SK-MEL-5 (cell line): Measurements from ENCODE around the gene CES4A. TPM values are rescaled to one million over a fixed set of nuclear protein-coding genes. Genes with fewer than 3 reads are reported as not detected.
A peak's percentile ranks its signal among the peaks of the same experiment; 100 is the strongest.

Source experiments
- DNase-seq: peaks from one replicate; pipeline ENCODE4 v3.0.0-alpha.2; 2016; ENCODE audit warnings: low read depth, low spot score
- in situ Hi-C: cut with HindIII; loops from 2 replicates; pipeline ENCODE4 v1.10.0; 2016; ENCODE audit warnings: low sequenced_read_pairs, high pct_unique_total_duplicates, low pct_unique_long_range_greater_than_20kb
- total RNA-seq: library from RNA; depleted of rRNA; stranded (reverse); fragments of >200 nt; shearing (Covaris generic); gene quantifications from 2 replicates; pipeline ENCODE4 v1.2.3, GENCODE V29; 2014

Gene CES4A
- total RNA-seq, 1 experiment from 2014 or later: not detected

DNA sequence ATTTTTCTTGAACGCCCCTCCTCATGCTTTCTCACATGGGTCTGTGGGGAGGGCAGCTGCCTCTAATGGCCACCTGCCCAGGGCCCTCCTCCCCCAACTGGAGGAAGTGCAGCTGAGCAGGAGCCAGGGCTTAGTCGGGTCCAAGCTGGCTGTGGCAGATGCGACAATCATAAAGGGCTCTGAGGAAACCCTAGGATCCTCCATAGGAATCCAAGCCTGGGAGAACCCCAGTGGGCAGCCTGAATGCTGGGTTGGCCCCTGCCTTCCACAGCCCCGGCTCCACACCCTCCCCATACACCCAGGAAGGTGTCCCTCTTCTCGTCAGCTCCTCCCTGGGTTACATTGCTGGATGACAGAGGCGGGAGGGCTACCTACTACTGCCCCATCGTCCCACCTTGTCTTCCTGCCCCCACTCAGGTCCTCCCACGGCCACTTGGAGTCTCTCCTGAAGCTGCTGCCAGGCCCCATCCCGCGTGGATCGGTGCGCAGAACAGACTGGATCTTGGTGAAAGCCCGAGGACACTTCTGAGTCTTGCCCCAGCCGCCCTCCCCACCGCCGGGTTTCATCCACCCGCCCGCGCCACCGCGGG, 24.9 kb downstream of the CES4A start:
- no peak for DNase-seq
- in situ Hi-C loops: no loop called here

DNA sequence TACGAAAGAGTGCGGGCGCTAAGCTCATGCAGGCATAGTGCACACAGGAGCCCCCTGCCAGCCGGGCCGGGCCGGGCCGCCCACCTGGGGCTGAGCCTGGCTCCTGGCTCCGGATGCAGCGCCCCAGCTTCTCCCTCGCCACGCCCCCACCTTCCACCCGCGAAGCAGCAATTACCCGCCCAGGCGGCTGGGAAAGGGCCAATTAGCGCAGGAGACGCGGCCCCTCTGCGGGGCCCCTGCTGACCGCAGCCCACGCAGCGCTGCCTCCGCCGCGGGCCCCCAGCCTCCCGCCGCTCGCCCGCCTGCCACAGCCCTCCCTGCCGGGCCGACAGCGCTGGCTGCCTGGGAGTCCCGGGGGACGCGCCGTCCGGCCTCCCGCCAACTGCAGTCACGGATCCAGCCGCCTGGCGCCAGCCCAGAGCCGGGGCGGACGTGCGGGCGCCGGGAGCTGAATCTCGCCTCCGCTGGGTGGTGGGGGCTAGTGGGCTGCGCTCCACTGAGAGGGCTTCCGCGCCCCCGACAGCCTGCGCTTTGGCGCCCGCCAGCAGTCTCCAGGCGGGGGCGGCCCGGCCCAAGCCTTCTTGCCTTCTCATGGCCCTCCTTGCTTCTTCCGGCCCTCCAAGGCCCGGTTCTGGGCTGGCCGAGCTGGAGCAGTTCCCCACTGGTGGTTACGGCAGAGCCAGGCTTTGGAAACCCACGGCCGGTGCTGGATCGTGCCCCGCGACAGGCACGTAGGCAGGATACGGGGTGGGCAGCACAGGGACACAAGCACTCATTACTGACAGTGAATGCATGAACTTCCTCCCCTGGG, 25.6 kb downstream of the CES4A start:
- peak; percentile 26 for DNase-seq

DNA sequence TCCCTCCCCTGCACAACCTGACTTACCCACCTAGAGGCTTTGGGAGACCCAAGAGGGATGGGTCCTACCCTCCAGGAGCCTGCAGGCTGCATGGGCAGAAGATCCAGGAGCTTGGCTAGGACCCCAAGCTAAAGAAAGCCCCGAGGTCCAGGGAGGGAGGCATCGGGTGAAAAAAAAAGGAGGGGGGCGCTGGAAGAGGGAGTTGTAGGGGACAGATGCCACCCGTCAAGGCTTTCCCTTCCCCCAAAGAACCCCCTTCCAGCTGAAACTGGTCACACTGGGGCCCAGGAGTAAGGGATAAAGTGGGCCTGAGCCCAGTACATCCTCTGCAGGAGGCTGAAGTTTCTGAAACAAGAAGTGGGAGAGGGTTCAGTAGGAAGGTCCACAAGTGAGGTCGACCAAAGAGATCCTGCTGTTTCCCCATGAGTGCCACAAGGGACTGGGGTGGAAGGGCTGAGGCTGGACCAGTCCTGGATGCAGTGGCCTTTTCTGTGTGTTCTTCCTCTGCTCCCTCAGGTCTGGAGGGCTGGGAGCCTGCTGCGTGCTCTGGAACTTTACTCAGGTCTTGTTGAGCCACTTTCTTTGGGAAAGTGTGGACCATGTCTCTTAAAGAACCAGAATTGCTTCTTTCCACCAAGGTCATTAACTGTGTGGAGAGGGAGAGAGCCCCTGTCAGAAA, 26.4 kb downstream of the CES4A start:
- in situ Hi-C loops: no loop called here
- DNase-seq: no peak

More for the DNA sequence above, 25.6 kb downstream of the CES4A start:
- in situ Hi-C loops: no loop called here

DNA sequence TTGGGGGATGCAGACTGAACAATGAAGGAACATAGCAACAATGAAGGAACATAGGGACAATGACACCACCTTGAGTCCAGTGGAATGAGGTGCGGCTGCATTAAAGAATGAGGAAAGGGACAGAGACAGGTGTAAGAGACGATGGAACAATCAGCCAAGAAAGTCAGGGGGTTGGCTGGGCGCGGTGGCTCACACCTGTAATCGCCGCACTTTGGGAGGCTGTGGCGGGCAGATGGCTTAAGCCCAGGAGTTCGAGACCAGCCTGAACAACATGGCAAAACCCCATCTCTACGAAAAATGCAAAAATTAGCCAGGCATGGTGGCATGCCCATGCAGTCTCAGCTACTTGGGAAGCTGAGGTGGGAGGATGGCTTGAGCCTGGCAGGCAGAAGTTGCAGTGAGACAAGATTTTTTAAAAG, 26.9 kb downstream of the CES4A start:
- in situ Hi-C loops: no loop called here
- DNase-seq: no peak

DNA sequence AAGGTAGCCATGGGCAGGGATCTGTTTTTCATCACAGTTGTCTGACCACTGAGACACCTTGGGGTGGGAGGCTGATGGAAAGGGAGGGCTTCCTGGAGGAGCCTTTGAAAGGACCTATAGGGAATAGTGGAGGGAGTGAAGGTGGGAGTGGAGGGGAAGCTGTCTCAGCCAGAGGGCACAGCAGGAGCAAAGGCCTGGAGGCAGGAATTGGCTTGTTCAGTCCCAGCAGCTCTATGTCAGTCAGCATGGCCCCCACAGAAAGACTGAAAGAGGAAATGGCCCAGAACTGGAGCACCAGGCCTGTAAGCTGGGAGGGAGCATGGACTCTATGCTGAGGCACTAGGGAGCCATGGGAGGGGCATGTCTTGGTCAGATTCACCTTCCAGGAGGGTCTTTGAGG, 27.8 kb downstream of the CES4A start:
- no peak for DNase-seq
- in situ Hi-C loops: no loop called here

DNA sequence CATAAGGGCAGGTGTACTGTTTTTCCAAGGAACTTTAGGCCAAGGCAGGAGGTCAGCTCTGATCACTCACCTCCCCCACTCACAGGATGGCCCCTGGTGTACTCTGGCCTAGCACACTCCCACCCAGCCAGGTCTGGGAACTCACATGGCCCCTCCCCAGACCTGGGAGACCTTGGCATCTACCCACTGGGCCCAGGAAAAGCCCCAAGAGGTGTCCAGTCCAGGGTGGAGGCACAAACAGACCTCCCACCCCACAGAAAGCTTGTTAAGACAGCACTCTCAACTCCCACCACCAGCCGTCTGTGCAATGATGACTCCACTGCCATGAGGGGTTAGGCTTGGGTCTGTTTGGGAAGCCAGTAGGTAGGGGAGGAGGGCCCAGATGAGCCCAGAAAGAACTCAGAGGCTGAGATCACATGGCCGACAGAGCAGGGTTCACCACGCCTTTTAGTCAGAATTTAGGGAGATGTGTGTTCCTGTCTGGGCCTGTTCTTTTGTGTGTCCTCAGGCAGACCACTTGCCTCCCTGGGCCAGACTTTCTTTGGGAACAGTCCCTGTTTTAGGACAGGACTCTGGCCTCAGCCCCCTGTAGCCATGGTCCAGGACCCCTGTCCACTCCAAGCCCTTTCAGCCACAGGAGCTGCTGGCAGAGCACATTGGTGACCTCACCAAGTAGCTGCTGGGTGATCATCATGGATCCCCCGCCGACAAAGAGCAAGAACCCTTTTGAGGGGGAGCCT, 28.5 kb downstream of the CES4A start:
- no peak for DNase-seq
- in situ Hi-C loops: no loop called here

DNA sequence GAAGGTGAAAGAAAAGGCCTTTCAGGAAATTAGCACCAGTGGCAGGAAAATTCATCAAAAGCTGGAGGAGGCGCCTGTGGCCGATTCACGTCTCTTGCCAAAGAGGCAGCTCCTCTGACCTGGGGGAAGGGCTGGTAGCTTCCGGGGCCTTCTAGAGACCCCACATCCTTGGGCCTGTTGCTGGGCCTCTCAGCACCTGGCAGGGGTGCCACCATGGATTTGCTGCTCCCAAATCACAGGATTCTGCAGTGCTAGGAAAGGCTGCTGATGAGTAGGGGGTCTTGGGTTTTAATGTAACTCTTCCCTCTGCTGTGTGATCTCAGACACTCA, 29.0 kb downstream of the CES4A start:
- DNase-seq: no peak
- in situ Hi-C loops: no loop called here

DNA sequence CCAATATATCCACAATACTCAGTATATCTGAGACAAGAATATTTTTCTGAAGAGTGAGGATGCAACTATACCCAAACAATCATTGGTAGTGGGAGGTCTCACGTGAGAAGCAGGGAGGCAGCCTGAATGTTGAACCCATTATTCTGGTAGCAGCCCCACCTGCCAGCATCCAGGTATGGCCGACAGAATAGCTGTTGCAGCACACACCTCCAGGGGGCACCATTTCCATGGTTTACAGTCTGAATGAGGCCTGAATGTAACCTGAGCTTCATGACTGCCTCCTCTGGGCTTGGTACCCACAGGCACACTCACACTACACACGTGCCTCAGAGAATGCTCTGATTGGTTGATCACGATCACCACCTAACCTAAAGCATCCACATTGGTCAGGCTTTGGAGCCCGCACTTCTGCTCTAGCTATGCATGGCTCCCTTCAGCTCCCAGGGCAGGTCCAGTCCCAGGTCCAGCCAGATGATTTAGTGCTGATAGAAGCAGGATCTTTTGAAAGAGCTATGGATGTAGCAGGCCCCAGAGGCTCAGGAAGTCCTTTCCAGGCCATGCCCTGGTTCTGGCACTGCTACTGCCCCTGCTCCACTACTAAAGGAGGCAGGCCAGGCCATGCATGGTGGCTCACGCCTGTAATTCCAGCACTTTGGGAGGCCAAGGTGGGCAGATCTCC, 29.6 kb downstream of the CES4A start:
- in situ Hi-C loops: no loop called here
- DNase-seq: peak; percentile 95

DNA sequence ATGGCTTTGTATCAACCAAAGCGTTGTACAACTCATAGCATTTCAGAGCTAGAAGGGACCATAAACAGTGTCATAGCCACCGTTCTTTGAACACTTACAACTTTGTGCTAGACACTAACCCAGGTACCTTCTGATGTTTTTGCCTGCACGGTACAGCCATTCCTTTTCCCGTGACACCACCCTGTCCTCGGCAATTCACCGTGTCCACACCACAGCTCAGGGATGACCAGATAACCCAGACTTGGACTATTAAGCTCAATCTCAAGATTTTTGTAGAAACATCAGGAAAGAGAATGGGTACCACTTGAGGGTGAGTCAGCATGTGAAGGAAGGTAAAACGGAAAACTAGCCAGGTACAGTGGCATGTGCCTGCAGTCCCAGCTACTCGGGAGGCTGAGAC, 30.8 kb downstream of the CES4A start:
- in situ Hi-C loops: no loop called here
- no peak for DNase-seq

DNA sequence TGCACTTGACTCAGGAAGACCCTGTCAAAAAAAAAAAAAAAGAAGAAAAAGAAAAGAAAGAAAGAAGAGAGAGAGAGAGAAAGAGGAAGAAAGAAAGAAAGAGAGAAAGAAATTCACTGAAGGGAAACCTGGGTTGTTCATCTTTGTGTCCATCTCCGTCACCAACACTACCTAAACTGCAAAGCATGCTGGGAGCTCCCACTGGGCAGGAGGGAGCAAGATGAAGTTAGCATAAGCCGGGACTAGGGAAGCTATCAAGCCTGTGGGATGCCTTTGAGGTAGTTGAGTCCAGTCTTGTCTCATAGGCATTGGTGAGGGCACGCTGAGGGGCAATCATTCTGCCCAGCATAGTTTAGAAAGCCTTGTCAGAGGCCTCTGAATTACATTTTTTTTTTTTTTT, 32.9 kb downstream of the CES4A start:
- in situ Hi-C loops: no loop called here
- DNase-seq: no peak

DNA sequence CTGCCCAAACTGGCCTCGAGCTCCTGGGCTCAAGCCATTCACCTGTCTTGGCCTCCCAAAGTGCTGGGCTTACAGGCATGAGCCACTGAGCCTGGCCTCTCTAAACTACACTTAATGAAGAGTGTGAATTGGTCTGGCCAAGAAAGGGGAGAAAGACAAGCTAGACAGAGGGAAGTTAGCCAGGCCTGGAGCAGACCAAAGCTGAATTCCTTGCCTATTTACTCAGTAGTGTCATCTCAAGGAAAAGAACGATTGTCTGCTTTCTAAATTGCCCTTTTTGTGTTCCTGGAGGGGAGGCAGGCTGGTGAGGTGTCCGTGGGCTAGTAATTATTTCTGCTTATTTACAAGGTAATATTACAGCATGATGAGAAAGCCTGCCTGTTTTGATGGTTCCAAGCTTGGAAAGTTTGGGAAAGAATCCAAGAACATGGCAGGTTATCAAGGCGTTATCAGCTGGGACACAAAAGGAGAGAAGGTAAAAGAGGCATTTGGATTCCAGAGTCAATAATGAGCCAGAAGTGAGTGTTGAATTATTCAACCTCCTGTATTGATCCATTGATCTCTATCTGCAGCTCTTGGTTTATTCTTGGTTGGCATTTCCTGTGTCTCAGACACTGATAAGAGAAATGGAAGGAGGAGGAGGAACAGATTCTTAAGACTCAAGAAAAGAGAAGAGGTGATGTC, 34.3 kb downstream of the CES4A start:
- in situ Hi-C loops: no loop called here

DNA sequence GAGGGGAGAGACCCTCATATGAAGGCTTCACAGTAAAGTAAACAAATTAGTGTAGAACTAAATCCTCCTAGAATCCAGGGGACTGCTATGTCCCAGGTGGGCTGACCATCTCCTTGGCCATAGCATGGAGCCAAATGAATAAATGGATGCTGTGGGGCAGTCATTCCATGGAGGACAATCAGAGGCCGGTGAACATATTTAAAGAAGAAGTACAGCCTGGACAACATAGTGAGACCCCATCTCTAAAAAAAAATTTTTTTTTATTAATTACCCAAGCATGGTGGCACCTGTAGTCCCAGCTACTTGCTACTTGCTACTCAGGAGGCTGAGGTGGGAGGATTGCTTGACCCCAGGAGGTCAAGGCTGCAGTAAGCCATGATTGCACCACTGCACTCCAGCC, 35.3 kb downstream of the CES4A start:
- in situ Hi-C loops: no loop called here
- DNase-seq: no peak

More for the DNA sequence above, 34.3 kb downstream of the CES4A start:
- DNase-seq: no peak

DNA sequence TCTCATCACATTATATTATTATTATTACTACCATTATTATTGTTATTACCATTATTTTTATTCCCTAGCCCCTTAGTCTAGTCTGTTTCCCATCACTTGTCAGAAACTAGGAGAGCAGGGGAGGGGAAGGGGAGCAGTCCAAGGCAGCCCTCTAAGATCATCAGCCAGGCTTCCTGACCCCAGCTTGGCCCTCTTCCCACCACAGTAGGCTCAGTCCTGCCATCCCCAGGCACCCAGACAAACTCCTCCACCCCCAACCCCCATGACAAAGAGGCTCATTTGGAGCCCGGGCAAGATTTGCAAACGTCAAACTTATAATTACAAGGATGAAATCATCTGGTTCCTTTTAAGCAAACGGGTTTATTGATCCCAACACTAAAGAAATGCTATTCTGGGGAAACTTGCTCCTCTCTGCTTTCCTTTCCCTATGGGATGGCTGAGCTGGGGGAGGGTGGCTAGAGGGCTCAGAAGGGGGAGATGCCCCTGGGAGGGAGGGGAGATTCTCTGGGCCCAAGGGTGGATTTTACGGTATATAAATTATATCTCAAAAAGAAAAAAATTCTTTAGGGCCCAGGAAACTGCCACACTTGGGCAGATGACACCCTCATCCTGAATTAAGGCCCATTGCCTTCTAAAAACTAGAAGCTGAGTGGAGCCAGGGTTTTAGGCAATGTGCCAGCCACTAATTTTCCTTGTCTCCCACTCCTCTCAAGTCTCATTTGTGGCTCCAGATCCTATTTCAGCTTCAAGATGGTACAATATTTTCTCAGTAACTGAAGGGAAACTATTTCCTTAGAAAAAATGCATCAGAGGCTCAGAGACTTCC, 36.2 kb downstream of the CES4A start:
- in situ Hi-C loops: no loop called here

DNA sequence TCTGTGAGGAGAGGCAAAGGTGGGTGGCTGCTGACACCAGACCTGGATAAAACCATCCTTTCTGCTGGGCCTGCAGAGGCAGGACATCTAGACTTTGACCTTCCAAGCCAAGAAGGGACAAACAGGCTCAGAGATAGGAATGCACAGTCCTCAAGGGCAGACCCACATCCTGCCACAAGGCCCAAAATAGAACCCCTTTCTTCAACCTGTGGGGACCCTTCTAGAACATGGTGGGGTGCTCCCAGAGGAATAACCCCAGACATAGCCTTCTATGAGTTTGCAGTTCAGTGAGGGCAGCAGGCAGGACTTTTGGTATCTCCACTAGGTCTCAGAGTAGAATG, 36.8 kb downstream of the CES4A start:
- DNase-seq: no peak
- in situ Hi-C loops: no loop called here

More for the DNA sequence above, 36.2 kb downstream of the CES4A start:
- DNase-seq: no peak

DNA sequence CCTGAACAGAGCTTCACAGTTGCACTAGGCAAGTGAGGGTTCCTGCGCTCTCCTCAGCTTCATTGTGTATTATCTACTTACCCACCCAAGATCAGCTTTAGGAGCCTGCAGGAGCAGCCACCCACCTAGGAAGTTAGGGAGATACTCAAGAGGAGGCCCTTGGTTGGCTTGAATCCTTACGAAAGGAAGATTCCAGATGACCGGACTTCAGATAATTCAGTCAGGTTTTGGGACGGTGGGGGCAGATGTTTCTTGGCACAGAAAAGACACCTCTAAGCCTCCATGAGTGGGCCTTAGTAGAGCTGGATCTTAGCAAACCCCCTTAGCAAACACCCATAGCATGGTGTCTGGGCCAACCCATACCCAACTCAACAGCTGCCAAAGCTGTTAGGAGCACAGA, 38.2 kb downstream of the CES4A start:
- in situ Hi-C loops: no loop called here

DNA sequence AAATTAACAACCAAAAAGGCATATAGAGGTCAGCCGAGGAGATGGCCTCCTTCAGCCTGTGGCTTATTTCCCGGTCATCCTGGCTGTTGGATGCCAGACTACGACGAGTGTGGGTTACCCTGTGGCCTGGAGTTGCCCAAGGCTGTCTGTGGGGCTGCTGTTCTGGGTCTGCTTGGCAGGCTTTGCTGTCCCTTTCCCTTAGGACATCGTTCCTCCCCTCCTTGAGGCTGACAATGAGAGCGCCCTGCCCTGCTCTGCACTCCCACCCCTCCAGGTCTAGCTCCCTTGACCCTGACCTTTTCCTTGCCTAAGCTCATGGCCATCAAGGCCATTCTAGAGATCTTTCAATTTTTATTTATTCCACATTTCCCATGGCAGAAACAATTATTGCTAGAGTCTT, 38.7 kb downstream of the CES4A start:
- in situ Hi-C loops: no loop called here
- no peak for DNase-seq

More for the DNA sequence above, 38.2 kb downstream of the CES4A start:
- no peak for DNase-seq
